Esophagus squamous epithelium (tissue), 5 donors: ENCODE data around the gene PRDM2. TPM values are rescaled to one million over a fixed set of nuclear protein-coding genes. Genes with fewer than 3 reads are reported as not detected.

Experiments
- DNase-seq: peaks from one replicate; lab custom pipeline; 2025; lab: John Stamatoyannopoulos, UW
- H3K27ac ChIP-seq, 4 donors: fragments of 200-600 bp; sonication (generic); one replicate each; pipeline ENCODE4 v1.5.1; 2016 to 2019; ENCODE audit warnings: mild to moderate bottlenecking in 1 of 4
- H3K27me3 ChIP-seq, 4 donors: fragments of 200-600 bp; sonication (generic); 1 replicate in 3 of 4; 2 replicates in 1 of 4; pipeline versions ENCODE4 v1.5.1 to v1.6.0; 2017 to 2021; ENCODE audit warnings: antibody characterized with exemption in 1 of 4
- H3K36me3 ChIP-seq, 3 donors: fragments of 200-600 bp; sonication (generic); one replicate each; pipeline ENCODE4 v1.5.1; 2016 to 2019
- H3K4me1 ChIP-seq, 3 donors: fragments of 200-600 bp; sonication (generic); one replicate each; pipeline ENCODE4 v1.5.1; 2017 to 2019
- H3K4me3 ChIP-seq, 4 donors: fragments of 200-600 bp; sonication (generic); 1 replicate in 3 of 4; 2 replicates in 1 of 4; pipeline ENCODE4 v1.5.1; 2016 to 2019; ENCODE audit warnings: mild to moderate bottlenecking in 2 of 4, moderate library complexity in 1 of 4
- H3K9me3 ChIP-seq, 3 donors: fragments of 200-600 bp; sonication (generic); one replicate each; pipeline ENCODE4 v1.5.1; 2016 to 2019
- CTCF ChIP-seq, 6 experiments: fragments of 450-650 bp in 4 of 6; fragments of 200-600 bp in 2 of 6; sonication (generic) in 2 of 6; IDR thresholded peaks; one replicate each; pipeline ENCODE4 v1.5.1; 2016 to 2019; ENCODE audit warnings: antibody characterized with exemption in 6 of 6, mild to moderate bottlenecking in 4 of 6, moderate library complexity in 4 of 6
- POLR2A ChIP-seq, 4 donors: fragments of 450-650 bp; IDR thresholded peaks; one replicate each; pipeline ENCODE4 v1.6.1; 2017; ENCODE audit warnings: antibody characterized with exemption in 4 of 4, mild to moderate bottlenecking in 4 of 4, moderate library complexity in 3 of 4
- WGBS, 2 donors: methylation state at CpG; one replicate each; pipeline ENCODE4 v1.1.5; 2018; 5-methylcytosine and 5-hydroxymethylcytosine counted together
- intact Hi-C: fragments of 100-400 bp; cut with DNase I; formaldehyde crosslinking; loops from one replicate; pipeline ENCODE4 v1.15.0; 2022
- total RNA-seq, 4 donors: library from RNA; depleted of rRNA; stranded (reverse); fragments of >200 nt; gene quantifications; one replicate each; pipeline ENCODE4 v1.1.0, GENCODE V29; 2016
- donor health status: DM: yes; HTN: yes; CAD: no.

PRDM2 gene
- total RNA-seq, 4 donors from 2014 or later: 19.2 to 37.4 (median 26.2) TPM

DNA sequence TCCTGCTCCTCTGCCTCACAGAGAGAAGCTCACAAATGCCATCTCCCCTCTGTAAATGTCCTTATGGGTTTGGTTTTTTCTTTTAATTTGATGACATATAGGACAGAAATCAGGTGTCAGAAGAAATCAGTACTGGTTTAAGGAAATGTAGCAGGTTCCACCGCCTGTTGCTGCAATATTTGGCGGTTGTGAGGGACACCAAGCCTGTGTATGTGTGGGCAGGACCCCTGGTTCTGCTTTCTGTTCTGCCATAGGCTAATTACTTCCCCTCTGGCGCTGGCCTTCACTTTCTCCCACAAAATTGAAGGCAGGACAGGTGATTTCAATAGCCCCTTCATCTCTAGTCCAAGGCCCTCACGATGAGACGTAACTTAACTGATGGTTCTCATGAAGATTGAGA, 69.2 kb downstream of the PRDM2 start:
- TF ChIP-seq CTCF (IDR thresholded peaks at IDR 0.05) (no peak), POLR2A (IDR thresholded peaks at IDR 0.05) (no peak)
- no peak for DNase-seq
- no peaks in the 10 kb centered on the region for H3K9me3 ChIP-seq
- no peak overlapping the region for H3K4me3 ChIP-seq
- WGBS, 2 donors: 95 to 100% methylated on average over 2 to 5 of the region's 5 CpGs
- peaks cover 0 to 34% (median 0%) of the 10 kb centered on the region in 3 donors for H3K36me3 ChIP-seq
- no peaks in the 10 kb centered on the region for H3K27me3 ChIP-seq
- H3K4me1 ChIP-seq: peaks cover under 1 to 54% (median 13%) of the 10 kb centered on the region in 3 donors
- H3K27ac ChIP-seq: no peak overlapping the region
- intact Hi-C loops: no loop called here

GRCh38 chr1:13769830-13770229, 69.8 kb downstream of the PRDM2 start:
- H3K36me3 ChIP-seq: peaks cover 0 to 39% (median 0%) of the 10 kb centered on the region in 3 donors
- H3K27me3 ChIP-seq: no peaks in the 10 kb centered on the region
- H3K27ac ChIP-seq: no peak overlapping the region
- DNase-seq: no peak
- TF ChIP-seq CTCF (IDR thresholded peaks at IDR 0.05) (no peak), POLR2A (IDR thresholded peaks at IDR 0.05) (no peak)
- H3K9me3 ChIP-seq: no peaks in the 10 kb centered on the region
- intact Hi-C loops: no loop called here
- peaks cover 0 to 48% (median 7%) of the 10 kb centered on the region in 3 donors for H3K4me1 ChIP-seq
- H3K4me3 ChIP-seq: no peak overlapping the region
- 94 to 100% methylated on average over 1 to 3 of the region's 5 CpGs for WGBS, 2 donors

DNA sequence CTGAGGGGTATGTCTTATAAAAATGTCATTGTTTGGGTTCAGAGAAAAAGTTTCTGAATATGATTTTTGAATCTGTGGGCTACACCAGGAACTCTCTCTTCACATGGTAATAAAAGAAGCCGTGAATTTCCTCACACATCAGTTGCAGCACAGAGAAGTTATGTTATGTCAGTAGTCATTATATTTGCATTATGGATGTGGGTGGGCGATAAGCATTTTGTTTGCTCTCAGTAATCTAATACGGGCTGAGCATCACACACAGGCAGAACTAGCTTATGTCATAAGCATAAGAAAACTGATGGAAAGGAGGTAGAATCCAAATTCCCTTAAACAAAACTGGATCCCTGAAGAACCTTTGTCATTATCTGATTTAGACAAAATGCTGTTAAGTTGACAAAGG, 70.8 kb downstream of the PRDM2 start:
- Histone ChIP-seq H3K27ac (no peak overlapping the region), H3K27me3 (no peaks in the 10 kb centered on the region), H3K9me3 (no peaks in the 10 kb centered on the region), H3K4me3 (no peak overlapping the region), H3K4me1 (peaks cover 0 to 38% (median 5%) of the 10 kb centered on the region in 3 donors), H3K36me3 (peaks cover 0 to 48% (median 4%) of the 10 kb centered on the region in 3 donors)
- intact Hi-C loops: no loop called here
- WGBS, 2 donors: 67 to 81% methylated on average over 3 of the region's 3 CpGs
- DNase-seq: no peak
- no peak for TF ChIP-seq CTCF (IDR thresholded peaks at IDR 0.05)
- no peak for TF ChIP-seq POLR2A (IDR thresholded peaks at IDR 0.05)

GRCh38 chr1:13771745-13772144, 71.8 kb downstream of the PRDM2 start:
- TF ChIP-seq CTCF (IDR thresholded peaks at IDR 0.05) (no peak), POLR2A (IDR thresholded peaks at IDR 0.05) (no peak)
- H3K4me1 ChIP-seq: peaks cover 0 to 28% (median 5%) of the 10 kb centered on the region in 3 donors
- no peak overlapping the region for H3K4me3 ChIP-seq
- no peaks in the 10 kb centered on the region for H3K9me3 ChIP-seq
- H3K36me3 ChIP-seq: peaks cover 7 to 58% (median 8%) of the 10 kb centered on the region in 3 donors
- WGBS, 2 donors: 71 to 79% methylated on average over 5 of the region's 5 CpGs
- no peak overlapping the region for H3K27ac ChIP-seq
- DNase-seq: no peak
- intact Hi-C loops: no loop called here
- no peaks in the 10 kb centered on the region for H3K27me3 ChIP-seq

DNA sequence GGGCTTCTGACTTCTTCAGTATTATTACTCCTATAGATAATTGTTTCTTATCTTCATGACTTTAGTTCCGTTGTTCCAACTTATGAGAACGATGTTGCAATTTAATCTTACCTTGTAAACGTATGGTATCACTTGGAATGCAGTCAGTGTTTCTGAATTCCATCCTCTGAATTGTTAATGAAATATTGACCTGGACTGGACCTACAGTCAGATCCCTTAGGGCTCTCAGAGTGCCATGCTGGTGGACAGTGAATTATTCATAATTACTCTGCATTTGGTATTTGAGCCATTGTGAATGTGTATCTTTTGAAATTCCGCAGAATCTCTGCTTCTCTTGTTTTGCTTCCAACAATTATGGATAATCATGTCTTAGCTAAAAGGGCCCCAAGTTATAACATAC, 72.3 kb downstream of the PRDM2 start:
- H3K27ac ChIP-seq: no peak overlapping the region
- intact Hi-C loops: no loop called here
- peaks cover 7 to 63% (median 14%) of the 10 kb centered on the region in 3 donors for H3K36me3 ChIP-seq
- no peaks in the 10 kb centered on the region for H3K9me3 ChIP-seq
- H3K4me1 ChIP-seq: peaks cover 0 to 23% (median under 1%) of the 10 kb centered on the region in 3 donors
- 86 to 93% methylated on average over 4 of the region's 4 CpGs for WGBS, 2 donors
- H3K4me3 ChIP-seq: no peak overlapping the region
- TF ChIP-seq CTCF (IDR thresholded peaks at IDR 0.05): no peak
- TF ChIP-seq POLR2A (IDR thresholded peaks at IDR 0.05): no peak
- DNase-seq: no peak
- H3K27me3 ChIP-seq: no peaks in the 10 kb centered on the region
